Calu3 (cell line): ENCODE results near the gene ENTPD1. TPM values are rescaled to one million over a fixed set of nuclear protein-coding genes. Genes with fewer than 3 reads are reported as not detected.
"Not testable (repeated sequence)": the region's sequence is repeated elsewhere in the genome, so short reads cannot be mapped to it uniquely, and the experiment has no call there.

Experiments used
- BruUV-seq: library from RNA; stranded (reverse); fragments of 400-500 nt; replicated peaks from 2 replicates; lab custom pipeline; 2021; lab: Mats Ljungman, UMichigan
- CTCF ChIA-PET: fragments of 300-600 bp; sonication (Branson Sonifier 250); formaldehyde crosslinking; loops from one replicate; lab custom pipeline; 2022; ENCODE audit warnings: antibody characterized with exemption; lab: Charles Lee
- DNase-seq: peaks from one replicate; pipeline ENCODE4 v3.0.0; 2022
- H3K27ac Mint-ChIP-seq: one replicate; pipeline ENCODE4 v1.8.0; 2022; ENCODE audit warnings: mixed read lengths; ENCODE audit not compliant: unreplicated experiment
- H3K27me3 Mint-ChIP-seq: one replicate; pipeline ENCODE4 v1.8.0; 2022; ENCODE audit warnings: mixed read lengths; ENCODE audit not compliant: unreplicated experiment
- H3K36me3 Mint-ChIP-seq: one replicate; pipeline ENCODE4 v1.8.0; 2022; ENCODE audit warnings: mild to moderate bottlenecking, moderate library complexity, mixed read lengths; ENCODE audit not compliant: insufficient read depth, unreplicated experiment
- H3K4me1 Mint-ChIP-seq: one replicate; pipeline ENCODE4 v1.8.0; 2022; ENCODE audit warnings: mild to moderate bottlenecking, low read depth, mixed read lengths; ENCODE audit not compliant: unreplicated experiment
- H3K4me3 Mint-ChIP-seq: one replicate; pipeline ENCODE4 v1.8.0; 2022; ENCODE audit warnings: mild to moderate bottlenecking, low read depth, moderate library complexity, mixed read lengths; ENCODE audit not compliant: unreplicated experiment
- H3K9me3 Mint-ChIP-seq: one replicate; pipeline ENCODE4 v1.8.0; 2022; ENCODE audit warnings: low read depth, mixed read lengths; ENCODE audit not compliant: unreplicated experiment
- intact Hi-C: fragments of 100-400 bp; cut with micrococcal nuclease; formaldehyde crosslinking; loops from one replicate; pipeline ENCODE4 v1.10.0; 2022; ENCODE audit not compliant: unreplicated experiment
- total RNA-seq: library from RNA; stranded (reverse); gene quantifications from 2 replicates; pipeline ENCODE4 v1.2.3, GENCODE V29; 2022
- TF ChIP-seq, protein P1 (sequence below): fragments of 200-600 bp; IDR thresholded peaks from one replicate; pipeline ENCODE4 v1.8.0; 2022; ENCODE audit warnings: antibody characterized with exemption; ENCODE audit not compliant: unreplicated experiment

The ENTPD1 gene
- total RNA-seq, 1 experiment from 2014 or later, result 0.92 TPM

DNA sequence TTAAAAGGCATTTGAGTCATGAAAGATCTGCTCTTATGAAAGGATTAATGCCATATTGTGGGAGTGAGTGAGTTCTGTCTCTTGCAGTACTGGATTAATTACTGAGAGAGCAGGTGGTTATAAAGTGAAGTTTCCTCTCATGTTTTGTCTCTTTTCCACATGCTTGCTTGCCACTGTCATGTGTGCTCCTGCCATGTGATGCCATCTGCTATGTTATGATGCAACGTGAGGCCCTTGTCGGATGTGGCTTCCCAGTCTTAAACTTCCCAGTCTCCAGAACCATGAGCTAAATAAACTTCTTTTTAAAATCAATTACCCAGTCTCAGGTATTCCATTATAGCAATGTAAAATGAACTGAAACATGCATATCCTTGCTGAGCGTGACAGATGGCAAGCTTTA is 39.5 kb upstream of the ENTPD1 start:
- Mint-ChIP-seq H3K9me3 (no peaks in the 10 kb centered on the region), H3K27me3 (no peaks in the 10 kb centered on the region), H3K4me3 (no peak overlapping the region), H3K4me1 (peaks cover 13% of the 10 kb centered on the region), H3K36me3 (no peaks in the 10 kb centered on the region), H3K27ac (no peak overlapping the region)
- CTCF ChIA-PET, result no interaction called here
- DNase-seq, result no peak
- no TSS peak for BruUV-seq
- intact Hi-C loops, result no loop called here
- TF ChIP-seq, protein P1, sequence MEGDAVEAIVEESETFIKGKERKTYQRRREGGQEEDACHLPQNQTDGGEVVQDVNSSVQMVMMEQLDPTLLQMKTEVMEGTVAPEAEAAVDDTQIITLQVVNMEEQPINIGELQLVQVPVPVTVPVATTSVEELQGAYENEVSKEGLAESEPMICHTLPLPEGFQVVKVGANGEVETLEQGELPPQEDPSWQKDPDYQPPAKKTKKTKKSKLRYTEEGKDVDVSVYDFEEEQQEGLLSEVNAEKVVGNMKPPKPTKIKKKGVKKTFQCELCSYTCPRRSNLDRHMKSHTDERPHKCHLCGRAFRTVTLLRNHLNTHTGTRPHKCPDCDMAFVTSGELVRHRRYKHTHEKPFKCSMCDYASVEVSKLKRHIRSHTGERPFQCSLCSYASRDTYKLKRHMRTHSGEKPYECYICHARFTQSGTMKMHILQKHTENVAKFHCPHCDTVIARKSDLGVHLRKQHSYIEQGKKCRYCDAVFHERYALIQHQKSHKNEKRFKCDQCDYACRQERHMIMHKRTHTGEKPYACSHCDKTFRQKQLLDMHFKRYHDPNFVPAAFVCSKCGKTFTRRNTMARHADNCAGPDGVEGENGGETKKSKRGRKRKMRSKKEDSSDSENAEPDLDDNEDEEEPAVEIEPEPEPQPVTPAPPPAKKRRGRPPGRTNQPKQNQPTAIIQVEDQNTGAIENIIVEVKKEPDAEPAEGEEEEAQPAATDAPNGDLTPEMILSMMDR, result no peak

DNA sequence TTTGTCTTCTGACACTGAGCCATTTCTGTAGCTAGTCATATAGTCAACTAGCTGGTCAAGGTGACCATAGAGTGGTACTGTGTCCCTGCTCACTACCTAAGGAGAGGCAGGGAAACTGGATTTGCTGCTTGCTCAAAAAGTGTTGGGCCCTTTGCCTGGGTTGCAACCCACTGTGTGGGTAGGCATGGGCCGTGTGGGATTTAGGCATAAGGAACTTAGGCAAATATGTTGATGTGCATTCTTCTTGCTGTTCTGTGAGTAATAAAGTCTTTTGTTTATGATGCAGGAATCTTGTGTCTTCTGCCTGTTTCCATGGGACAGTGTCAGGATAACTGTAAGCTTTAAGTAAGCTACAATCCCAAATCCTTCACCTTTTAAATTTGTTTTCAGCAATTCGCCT is 39.1 kb upstream of the ENTPD1 start:
- intact Hi-C loops, result no loop called here
- H3K9me3 Mint-ChIP-seq, result no peaks in the 10 kb centered on the region

DNA sequence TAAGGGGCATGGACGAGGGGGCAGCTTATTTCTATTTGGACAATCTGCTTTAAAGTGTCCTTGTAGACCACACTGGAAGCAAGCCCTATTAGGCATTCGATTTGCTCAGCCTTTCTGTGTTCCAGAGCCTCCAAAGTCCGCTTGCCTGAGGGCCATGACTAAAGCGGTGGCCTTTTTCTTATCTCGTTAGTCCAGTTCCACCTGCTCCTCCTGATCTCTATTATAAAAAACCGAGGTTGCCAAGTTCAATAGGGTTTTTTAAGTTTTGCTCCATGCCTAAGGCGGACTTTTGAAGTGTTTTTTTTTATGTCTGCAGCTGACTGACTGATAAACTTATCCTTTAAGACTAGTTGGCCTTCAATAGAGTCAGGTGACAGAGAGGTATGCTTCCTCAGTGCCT is 35.2 kb upstream of the ENTPD1 start:
- H3K27me3 Mint-ChIP-seq, H3K36me3 Mint-ChIP-seq, BruUV-seq, H3K4me3 Mint-ChIP-seq, intact Hi-C loops, CTCF ChIA-PET, H3K9me3 Mint-ChIP-seq: not testable (repeated sequence)
- peak overlapping the region; percentile 27 for H3K27ac Mint-ChIP-seq
- DNase-seq, result peak; percentile 43
- peaks cover 13% of the 10 kb centered on the region for H3K4me1 Mint-ChIP-seq

More for the DNA sequence above, 39.1 kb upstream of the ENTPD1 start:
- BruUV-seq, result no TSS peak
- H3K4me1 Mint-ChIP-seq, result peaks cover 13% of the 10 kb centered on the region
- no peaks in the 10 kb centered on the region for H3K27me3 Mint-ChIP-seq
- no peak overlapping the region for H3K4me3 Mint-ChIP-seq
- CTCF ChIA-PET, result no interaction called here
- no peak for DNase-seq
- H3K27ac Mint-ChIP-seq, result no peak overlapping the region
- TF ChIP-seq, protein P1, result no peak
- no peaks in the 10 kb centered on the region for H3K36me3 Mint-ChIP-seq

DNA sequence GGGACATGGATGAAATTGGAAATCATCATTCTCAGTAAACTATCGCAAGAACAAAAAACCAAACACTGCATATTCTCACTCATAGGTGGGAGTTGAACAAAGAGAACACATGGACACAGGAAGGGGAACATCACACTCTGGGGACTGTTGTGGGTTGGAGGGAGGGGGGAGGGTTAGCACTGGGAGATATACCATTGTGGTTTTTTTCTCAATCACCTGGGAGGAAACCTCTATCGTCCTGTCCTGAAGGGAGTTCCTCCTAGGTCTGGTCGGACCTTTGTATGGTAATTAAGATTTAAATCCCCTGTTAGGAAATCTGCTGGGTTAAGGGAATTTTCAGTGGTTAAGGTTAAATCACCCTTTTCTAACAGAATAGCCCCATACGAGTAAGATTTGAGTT is 33.5 kb upstream of the ENTPD1 start:
- H3K4me1 Mint-ChIP-seq, result peaks cover 13% of the 10 kb centered on the region
- H3K36me3 Mint-ChIP-seq, DNase-seq, H3K27me3 Mint-ChIP-seq, H3K27ac Mint-ChIP-seq, H3K9me3 Mint-ChIP-seq, intact Hi-C loops, H3K4me3 Mint-ChIP-seq, BruUV-seq, CTCF ChIA-PET: not testable (repeated sequence)

DNA sequence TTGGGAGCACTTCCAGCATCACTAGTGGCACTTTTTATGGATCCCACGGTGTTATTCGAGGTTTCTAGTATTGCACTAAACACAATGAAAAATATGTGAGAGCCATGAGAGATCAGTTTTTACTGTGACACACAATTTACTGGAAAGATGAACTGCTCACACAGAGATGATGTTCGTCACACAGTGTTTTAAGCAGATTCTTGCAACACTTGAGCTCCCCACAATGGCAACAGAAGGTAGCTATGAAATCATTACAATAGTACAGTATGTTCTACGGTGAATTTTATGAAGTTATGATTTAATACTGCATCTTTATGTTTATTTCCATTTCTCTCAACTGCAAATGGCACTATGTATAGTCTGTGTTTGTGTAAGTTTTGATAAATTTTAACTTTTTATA is 27.4 kb upstream of the ENTPD1 start:
- Mint-ChIP-seq H3K36me3 (no peaks in the 10 kb centered on the region), H3K27me3 (no peaks in the 10 kb centered on the region), H3K9me3 (peaks cover 4% of the 10 kb centered on the region), H3K4me1 (no peaks in the 10 kb centered on the region), H3K27ac (no peak overlapping the region), H3K4me3 (no peak overlapping the region)
- CTCF ChIA-PET, result interaction anchor here (1.0 kb wide), 1 partner anchor 35 kb away, joined by 6 read pairs; the partner anchor contains the start of gene TCTN3
- BruUV-seq, result no TSS peak
- no peak for DNase-seq
- TF ChIP-seq, protein P1, result no peak
- intact Hi-C loops, result no loop called here
